Bronchial epithelial cell (primary cell): Measurements from ENCODE around the gene RHEX. TPM values are rescaled to one million over a fixed set of nuclear protein-coding genes. Genes with fewer than 3 reads are reported as not detected.

ENCODE experiments used
- DNase-seq: peaks from one replicate; pipeline ENCODE4 v3.0.0-alpha.2; 2010; ENCODE audit warnings: low read depth
- FAIRE-seq: peaks from 2 replicates; lab custom pipeline; 2011; peaks lifted over from hg19 to GRCh38; lab: Jason Lieb, UNC
- H3K27me3 ChIP-seq: 2 replicates; pipeline ENCODE4 v1.5.1; 2011; ENCODE audit warnings: low read length; ENCODE audit not compliant: control insufficient read depth, insufficient read depth
- H3K36me3 ChIP-seq: 2 replicates; pipeline ENCODE4 v1.5.1; 2011; ENCODE audit warnings: low read length; ENCODE audit not compliant: control insufficient read depth, insufficient read depth
- H3K4me3 ChIP-seq: 2 replicates; pipeline ENCODE4 v1.5.1; 2011; ENCODE audit warnings: mild to moderate bottlenecking, low read depth, low read length, control low read depth
- CTCF ChIP-seq: IDR thresholded peaks from 2 replicates; pipeline ENCODE4 v1.5.1; 2011; ENCODE audit warnings: mild to moderate bottlenecking, moderate library complexity, low read length, control low read depth, inconsistent platforms; ENCODE audit not compliant: insufficient read depth, severe bottlenecking
- total RNA-seq: library from RNA; depleted of rRNA; stranded (reverse); fragments of >200 nt; gene quantifications from 2 replicates; pipeline ENCODE4 v1.2.1, GENCODE V29; 2014

The RHEX gene
- total RNA-seq, 1 donor from 2014 or later, result not detected

- peaks cover 24% of the 10 kb centered on the region for H3K27me3 ChIP-seq
- no peak for FAIRE-seq
- DNase-seq, result no peak
- no peak overlapping the region for H3K4me3 ChIP-seq
- H3K36me3 ChIP-seq, result no peaks in the 10 kb centered on the region
- no peak for TF ChIP-seq CTCF
Observed at GRCh38 chr1:206116191-206116872, 63.4 kb downstream of the RHEX start.

- no peak for TF ChIP-seq CTCF
- peaks cover 24% of the 10 kb centered on the region for H3K27me3 ChIP-seq
- H3K36me3 ChIP-seq, result no peaks in the 10 kb centered on the region
- DNase-seq, result no peak
- no peak for FAIRE-seq
- H3K4me3 ChIP-seq, result no peak overlapping the region
Observed at GRCh38 chr1:206116873-206117150, 63.8 kb downstream of the RHEX start.

GRCh38 chr1:206117151-206117948, 64.4 kb downstream of the RHEX start, which contains the start of gene AVPR1B:
Gene AVPR1B (minus strand): TSS chr1:206117388. CDS start chr1:206116890, 498 bp downstream.
- peaks cover 24% of the 10 kb centered on the region for H3K27me3 ChIP-seq
- peak; percentile 13 for DNase-seq
- H3K36me3 ChIP-seq, result no peaks in the 10 kb centered on the region
- FAIRE-seq, result no peak
- peak; percentile 18 for TF ChIP-seq CTCF
- H3K4me3 ChIP-seq, result peak within 1 kb of the TSS; percentile 28

- no peak for TF ChIP-seq CTCF
- Histone ChIP-seq H3K36me3 (no peaks in the 10 kb centered on the region), H3K27me3 (peaks cover 20% of the 10 kb centered on the region), H3K4me3 (no peak overlapping the region)
- no peak for FAIRE-seq
- DNase-seq, result no peak
Observed at GRCh38 chr1:206120406-206120805, 67.4 kb downstream of the RHEX start.

GRCh38 chr1:206121269-206121668, 68.3 kb downstream of the RHEX start:
- DNase-seq, result no peak
- FAIRE-seq, result no peak
- H3K4me3 ChIP-seq, result no peak overlapping the region

More at GRCh38 chr1:206121269-206121668, 68.3 kb downstream of the RHEX start:
- H3K27me3 ChIP-seq, result peaks cover 17% of the 10 kb centered on the region
- no peaks in the 10 kb centered on the region for H3K36me3 ChIP-seq
- no peak for TF ChIP-seq CTCF
